NCI-H748 (cell line): ENCODE data around the gene WDFY2.
A peak's percentile ranks its signal among the peaks of the same experiment; 100 is the strongest.

ENCODE experiments used
- DNase-seq: peaks from one replicate; lab custom pipeline; 2025; ENCODE audit not compliant: unreplicated experiment; lab: John Stamatoyannopoulos, UW

The WDFY2 gene

DNA sequence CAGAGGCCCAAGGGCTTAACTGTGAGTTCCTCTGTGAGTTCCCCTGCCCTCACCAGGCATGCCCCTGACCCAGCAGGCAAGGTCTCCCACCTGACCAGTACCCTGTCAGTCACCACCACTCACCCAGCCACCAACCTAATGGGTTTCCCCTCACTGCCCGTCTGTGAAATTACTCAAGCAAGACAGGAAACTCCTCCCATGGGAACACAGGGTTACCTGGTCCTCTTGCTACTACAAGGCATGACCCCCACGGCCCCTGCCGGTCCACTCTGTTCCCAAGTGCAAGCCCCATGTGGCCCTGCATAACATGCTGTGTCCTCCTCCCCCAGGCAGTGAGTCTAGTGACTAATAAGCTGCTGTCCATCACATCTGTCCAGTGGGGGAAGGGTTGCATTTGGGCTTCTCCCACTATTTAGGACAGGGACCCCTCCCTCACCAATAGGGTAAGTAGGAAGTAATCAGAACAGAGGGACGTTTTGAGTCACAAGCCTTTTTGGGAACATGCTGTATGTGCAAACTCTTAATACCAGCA is 227.7 kb downstream of the WDFY2 start:
- no peak for DNase-seq

DNA sequence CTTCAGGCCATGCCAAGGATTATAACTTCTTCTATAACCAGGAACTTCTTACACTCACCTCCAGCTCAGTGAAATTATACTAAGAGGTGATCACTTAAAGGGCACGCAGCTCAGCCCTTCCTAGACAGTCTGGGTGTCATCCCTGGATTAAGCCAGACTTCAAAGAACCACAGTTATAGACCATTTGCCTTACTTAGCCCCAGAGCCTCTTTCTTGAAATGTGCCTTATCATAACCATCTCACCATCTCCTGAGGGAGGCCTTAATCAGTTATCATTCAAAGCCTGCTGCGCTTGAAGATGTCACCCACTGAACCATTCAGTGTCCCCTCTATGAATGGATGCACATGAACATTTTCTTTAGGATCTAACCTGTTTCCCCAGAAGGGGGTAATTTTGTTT is 229.8 kb downstream of the WDFY2 start:
- DNase-seq, result no peak

DNA sequence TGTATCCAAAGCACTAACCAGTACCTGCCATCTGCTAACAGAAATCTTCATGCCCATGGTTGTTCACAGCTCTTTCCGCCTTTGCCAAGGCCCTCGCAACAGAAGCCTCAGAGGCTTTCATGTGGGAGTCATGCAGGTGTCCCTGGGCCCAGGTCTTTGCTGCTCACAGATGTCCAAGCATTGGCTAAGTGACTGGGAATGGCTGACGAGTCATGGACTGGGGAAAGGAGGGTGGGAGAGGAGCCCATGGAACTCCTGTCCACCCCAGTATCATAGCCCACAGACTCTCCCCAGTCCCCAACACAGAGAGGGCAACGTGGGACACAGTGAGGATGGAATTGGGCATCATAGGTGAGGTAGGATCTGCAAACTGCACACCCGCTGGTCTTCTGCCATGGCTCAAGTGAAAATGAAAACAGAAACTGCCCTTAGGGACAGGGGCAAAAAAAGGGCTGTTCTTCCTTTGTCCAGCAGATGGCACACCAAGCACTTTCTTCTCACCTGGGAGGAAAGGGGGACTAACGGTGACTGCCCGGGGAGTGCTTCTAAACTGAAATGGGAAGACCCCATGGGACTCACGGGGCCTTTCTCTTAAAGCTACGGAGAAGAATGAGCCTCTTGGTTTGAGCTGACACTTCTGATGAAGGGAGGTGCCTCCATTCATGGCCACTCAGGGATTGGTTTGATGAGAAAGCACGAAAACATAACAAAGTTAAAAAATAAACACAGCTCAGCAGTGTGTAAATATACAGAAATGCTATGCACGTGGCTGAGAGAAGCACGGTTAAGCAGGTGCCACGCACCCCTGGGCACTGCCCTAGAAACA is 230.8 kb downstream of the WDFY2 start:
- peak; percentile 75 for DNase-seq

DNA sequence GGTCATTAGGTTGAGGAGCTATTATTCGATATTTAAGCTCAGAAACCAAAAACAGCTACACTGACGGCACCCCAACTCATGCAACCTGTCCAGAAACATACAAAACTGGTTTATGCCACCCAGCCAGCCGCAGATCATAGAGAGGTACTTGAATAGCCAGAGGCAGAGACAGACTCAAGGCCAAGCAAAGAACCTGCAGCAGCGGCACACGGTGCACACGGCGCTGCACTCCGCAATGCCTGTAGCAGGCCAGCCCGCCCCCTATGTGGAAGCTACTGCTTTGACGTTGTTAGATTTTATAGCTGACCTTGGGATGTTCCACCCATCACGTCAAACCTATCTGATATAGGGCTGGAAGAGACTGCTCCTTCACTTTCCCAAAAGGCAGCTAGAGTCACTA is 231.6 kb downstream of the WDFY2 start:
- DNase-seq, result no peak

DNA sequence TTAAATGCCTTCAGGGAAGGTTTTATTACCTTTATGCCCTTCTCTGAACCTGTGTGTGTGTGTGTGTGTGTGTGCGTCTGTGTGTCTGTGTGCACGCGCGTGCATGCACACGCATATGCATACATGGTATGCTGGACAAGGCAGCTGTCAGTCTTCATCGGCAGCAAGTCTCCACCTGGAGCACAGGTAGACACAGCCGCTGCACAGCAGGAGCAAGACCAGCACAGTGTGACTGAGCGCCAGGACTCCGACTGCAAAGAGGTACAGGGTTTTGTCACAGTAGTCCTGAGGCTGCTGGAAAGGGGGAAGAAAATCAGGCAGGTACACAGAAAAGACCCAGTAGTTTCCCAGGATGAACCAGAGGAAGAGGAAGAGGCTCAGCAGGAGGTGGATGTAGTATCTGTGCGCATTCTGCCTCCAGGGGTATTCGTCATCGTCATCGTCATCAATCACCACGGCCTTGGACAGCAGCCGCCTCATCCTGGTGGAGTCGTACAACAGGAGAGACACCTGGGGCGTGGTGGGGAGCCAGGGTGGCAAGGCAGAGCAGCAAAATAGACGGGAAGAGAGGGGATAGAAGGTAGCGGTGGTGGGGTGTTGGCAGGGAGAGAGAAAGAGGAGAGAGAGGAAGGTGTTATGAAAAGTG is 232.5 kb downstream of the WDFY2 start:
- DNase-seq, result peak; percentile 40
